DMS 273 treated with DMSO at 0.1 percent for 48 hours (cell line): ENCODE data around the gene GPC5.
"Not testable (repeated sequence)": the region's sequence is repeated elsewhere in the genome, so short reads cannot be mapped to it uniquely, and the experiment has no call there.

Experiments
- DNase-seq: peaks from one replicate; lab custom pipeline; 2025; lab: John Stamatoyannopoulos, UW

The GPC5 gene

GRCh38 chr13:92649140-92649813 lies 1250.9 kb downstream of the GPC5 start:
- DNase-seq, result no peak

GRCh38 chr13:92656103-92656502 lies 1257.7 kb downstream of the GPC5 start:
- no peak for DNase-seq

- no peak for DNase-seq
Measured at GRCh38 chr13:92656648-92657047, 1258.2 kb downstream of the GPC5 start.

GRCh38 chr13:92657565-92657964 lies 1259.1 kb downstream of the GPC5 start:
- DNase-seq, result no peak

- no peak for DNase-seq
Measured at GRCh38 chr13:92658293-92658692, 1259.9 kb downstream of the GPC5 start.

GRCh38 chr13:92661406-92661805 lies 1263.0 kb downstream of the GPC5 start:
- DNase-seq, result no peak

- DNase-seq, result no peak
Measured at GRCh38 chr13:92668157-92668556, 1269.7 kb downstream of the GPC5 start.

- DNase-seq, result no peak
Measured at GRCh38 chr13:92670096-92670495, 1271.7 kb downstream of the GPC5 start.

GRCh38 chr13:92671821-92672220 lies 1273.4 kb downstream of the GPC5 start:
- DNase-seq, result no peak

- DNase-seq, result no peak
Measured at GRCh38 chr13:92676246-92676645, 1277.8 kb downstream of the GPC5 start.

GRCh38 chr13:92677571-92677970 lies 1279.2 kb downstream of the GPC5 start:
- no peak for DNase-seq

- DNase-seq, result no peak
Measured at GRCh38 chr13:92679602-92680001, 1281.2 kb downstream of the GPC5 start.

GRCh38 chr13:92681239-92681638 lies 1282.8 kb downstream of the GPC5 start:
- DNase-seq, result no peak

- DNase-seq, result no peak
Measured at GRCh38 chr13:92682832-92683517, 1284.6 kb downstream of the GPC5 start.

GRCh38 chr13:92694047-92694446 lies 1295.6 kb downstream of the GPC5 start:
- no peak for DNase-seq

GRCh38 chr13:92695827-92696226 lies 1297.4 kb downstream of the GPC5 start:
- not testable (repeated sequence) for DNase-seq

- no peak for DNase-seq
Measured at GRCh38 chr13:92716749-92717148, 1318.3 kb downstream of the GPC5 start.

- no peak for DNase-seq
Measured at GRCh38 chr13:92717857-92718256, 1319.4 kb downstream of the GPC5 start.

GRCh38 chr13:92719868-92720267 lies 1321.4 kb downstream of the GPC5 start:
- no peak for DNase-seq

- no peak for DNase-seq
Measured at GRCh38 chr13:92721620-92722019, 1323.2 kb downstream of the GPC5 start.

GRCh38 chr13:92727118-92727517 lies 1328.7 kb downstream of the GPC5 start:
- DNase-seq, result no peak

GRCh38 chr13:92734068-92734467 lies 1335.6 kb downstream of the GPC5 start:
- DNase-seq, result no peak

GRCh38 chr13:92734545-92734944 lies 1336.1 kb downstream of the GPC5 start:
- no peak for DNase-seq

- no peak for DNase-seq
Measured at GRCh38 chr13:92735909-92736308, 1337.5 kb downstream of the GPC5 start.
